ENCODE data around the gene TMEM259. TPM values are rescaled to one million over a fixed set of nuclear protein-coding genes. Genes with fewer than 3 reads are reported as not detected.
A peak's percentile ranks its signal among the peaks of the same experiment; 100 is the strongest.

The TMEM259 gene
- total RNA-seq, 4 donors from 2014 or later: 47.4 to 164 (median 56.9) TPM

GRCh38 chr19:971795-972194 is 49.1 kb downstream of the TMEM259 start:
- H3K9me3 ChIP-seq: peaks cover 0 to 7% of the 10 kb centered on the region in 2 donors
- no peaks in the 10 kb centered on the region for H3K36me3 ChIP-seq
- TF ChIP-seq CTCF (IDR thresholded peaks at IDR 0.05): no peak
- no peak for TF ChIP-seq POLR2A (IDR thresholded peaks at IDR 0.05)
- no peak overlapping the region for H3K4me3 ChIP-seq
- H3K27ac ChIP-seq: no peak overlapping the region
- H3K4me1 ChIP-seq: no peaks in the 10 kb centered on the region
- H3K27me3 ChIP-seq: no peaks in the 10 kb centered on the region
- intact Hi-C loops (cut with DNase I; ENCODE audit: low total_unique reads): no loop called here
- DNase-seq: no peak

- peaks cover 0 to 7% of the 10 kb centered on the region in 2 donors for H3K9me3 ChIP-seq
- no peaks in the 10 kb centered on the region for H3K36me3 ChIP-seq
- TF ChIP-seq POLR2A (IDR thresholded peaks at IDR 0.05) (no peak), CTCF (IDR thresholded peaks at IDR 0.05) (peak in 2 of 4 experiments; percentile 3 to 33)
- no peak overlapping the region for H3K27ac ChIP-seq
- intact Hi-C loops (cut with DNase I; ENCODE audit: low total_unique reads): no loop called here
- no peak for DNase-seq
- H3K4me3 ChIP-seq: no peak overlapping the region
- no peaks in the 10 kb centered on the region for H3K4me1 ChIP-seq
- no peaks in the 10 kb centered on the region for H3K27me3 ChIP-seq
Measured at GRCh38 chr19:970695-971094, 50.2 kb downstream of the TMEM259 start.

- Histone ChIP-seq H3K9me3 (peaks cover 0 to 7% of the 10 kb centered on the region in 2 donors), H3K27ac (no peak overlapping the region), H3K36me3 (no peaks in the 10 kb centered on the region), H3K4me1 (no peaks in the 10 kb centered on the region), H3K27me3 (no peaks in the 10 kb centered on the region), H3K4me3 (no peak overlapping the region)
- TF ChIP-seq CTCF (IDR thresholded peaks at IDR 0.05) (no peak), POLR2A (IDR thresholded peaks at IDR 0.05) (no peak)
- DNase-seq: no peak
- intact Hi-C loops (cut with DNase I; ENCODE audit: low total_unique reads): no loop called here
Measured at GRCh38 chr19:966485-967088, 54.3 kb downstream of the TMEM259 start.

GRCh38 chr19:964761-965694 is 55.9 kb downstream of the TMEM259 start:
- DNase-seq: no peak
- Histone ChIP-seq H3K4me3 (no peak overlapping the region), H3K27ac (no peak overlapping the region), H3K36me3 (no peaks in the 10 kb centered on the region), H3K4me1 (no peaks in the 10 kb centered on the region), H3K27me3 (no peaks in the 10 kb centered on the region), H3K9me3 (no peaks in the 10 kb centered on the region)
- no peak for TF ChIP-seq CTCF (IDR thresholded peaks at IDR 0.05)
- no peak for TF ChIP-seq POLR2A (IDR thresholded peaks at IDR 0.05)
- intact Hi-C loops (cut with DNase I; ENCODE audit: low total_unique reads): no loop called here

GRCh38 chr19:964116-964520 is 56.8 kb downstream of the TMEM259 start:
- Histone ChIP-seq H3K4me1 (no peaks in the 10 kb centered on the region), H3K27me3 (no peaks in the 10 kb centered on the region), H3K9me3 (no peaks in the 10 kb centered on the region), H3K36me3 (no peaks in the 10 kb centered on the region), H3K27ac (no peak overlapping the region), H3K4me3 (no peak overlapping the region)
- intact Hi-C loops (cut with DNase I; ENCODE audit: low total_unique reads): no loop called here
- TF ChIP-seq POLR2A (IDR thresholded peaks at IDR 0.05) (no peak), CTCF (IDR thresholded peaks at IDR 0.05) (no peak)
- DNase-seq: no peak
